ENCODE results near the gene KRR1.
"Not testable (repeated sequence)": the region's sequence is repeated elsewhere in the genome, so short reads cannot be mapped to it uniquely, and the experiment has no call there.

Gene KRR1

DNA sequence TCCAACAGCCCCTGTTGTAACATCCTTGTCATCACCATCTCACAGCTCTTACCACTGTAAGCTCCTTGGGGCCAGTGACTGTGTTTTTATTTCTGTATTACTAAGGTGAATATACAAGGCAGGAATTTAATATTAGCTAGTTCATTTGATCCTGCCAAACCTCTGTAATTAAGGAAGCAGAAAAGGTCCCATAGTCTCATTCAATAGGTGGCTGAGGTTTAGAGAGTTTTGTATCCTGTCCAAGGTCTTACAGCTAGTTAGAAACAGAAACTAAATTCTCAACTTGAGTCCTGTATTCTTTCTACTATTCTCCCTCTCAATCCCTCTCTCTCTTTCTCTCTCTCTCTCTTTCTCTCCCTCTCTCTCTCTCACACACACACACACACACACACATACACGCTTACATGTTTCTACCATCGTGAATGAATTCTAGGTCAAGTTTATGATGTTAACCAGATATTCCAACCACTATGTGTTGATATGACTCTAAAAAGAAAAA is 31.4 kb downstream of the KRR1 start:
- H3K4me3 ChIP-seq (ENCODE audit: low read depth, low read length): no peak overlapping the region

- no peak overlapping the region for H3K4me3 ChIP-seq (ENCODE audit: low read depth, low read length)
Observed at GRCh38 chr12:75478116-75478794, 33.2 kb downstream of the KRR1 start.

- no peak overlapping the region for H3K4me3 ChIP-seq (ENCODE audit: low read depth, low read length)
Observed at GRCh38 chr12:75477137-75477536, 34.3 kb downstream of the KRR1 start.

DNA sequence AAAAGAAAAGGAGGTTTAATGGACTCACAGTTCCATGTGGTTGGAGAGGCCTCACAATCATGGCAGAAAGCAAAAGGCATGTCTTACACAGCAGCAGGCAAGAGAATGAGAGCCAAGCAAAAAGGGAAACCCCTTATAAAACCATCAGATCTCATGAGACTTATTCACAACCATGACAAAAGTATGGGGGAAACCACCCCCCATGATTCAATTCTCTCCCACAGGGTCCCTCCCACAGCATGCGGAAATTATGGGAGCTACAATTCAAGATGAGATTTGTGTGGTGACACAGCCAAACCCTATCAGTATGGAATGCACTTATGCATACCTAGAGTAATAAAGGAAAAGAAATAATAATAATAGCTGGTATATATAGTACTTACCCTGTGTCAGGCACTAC is 35.3 kb downstream of the KRR1 start:
- no peak overlapping the region for H3K4me3 ChIP-seq (ENCODE audit: low read depth, low read length)

GRCh38 chr12:75474116-75474515 is 37.3 kb downstream of the KRR1 start:
- H3K4me3 ChIP-seq (ENCODE audit: low read depth, low read length): no peak overlapping the region

GRCh38 chr12:75471902-75472890 is 39.2 kb downstream of the KRR1 start:
- no peak overlapping the region for H3K4me3 ChIP-seq (ENCODE audit: low read depth, low read length)

DNA sequence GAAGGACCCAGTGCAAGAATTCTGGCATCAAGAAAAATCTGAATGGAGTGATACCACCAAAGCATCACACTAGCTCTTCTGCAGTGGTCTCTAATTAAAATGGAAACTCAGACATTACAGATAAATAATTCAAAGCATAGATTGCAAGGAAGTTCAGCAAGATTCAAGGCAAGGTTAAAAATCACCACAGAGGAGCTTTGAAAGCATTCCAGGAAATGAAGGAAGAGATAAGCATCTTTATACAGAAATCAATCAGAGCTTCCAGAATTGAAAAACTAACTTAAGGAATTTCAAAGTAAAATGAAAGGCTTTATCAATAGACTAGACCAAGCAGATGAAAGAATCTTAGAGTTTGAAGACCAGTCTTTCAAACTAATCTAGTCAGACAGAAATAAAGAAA is 51.2 kb downstream of the KRR1 start:
- H3K4me3 ChIP-seq (ENCODE audit: low read depth, low read length): no peak overlapping the region

GRCh38 chr12:75459755-75460154 is 51.7 kb downstream of the KRR1 start:
- H3K4me3 ChIP-seq (ENCODE audit: low read depth, low read length): no peak overlapping the region

DNA sequence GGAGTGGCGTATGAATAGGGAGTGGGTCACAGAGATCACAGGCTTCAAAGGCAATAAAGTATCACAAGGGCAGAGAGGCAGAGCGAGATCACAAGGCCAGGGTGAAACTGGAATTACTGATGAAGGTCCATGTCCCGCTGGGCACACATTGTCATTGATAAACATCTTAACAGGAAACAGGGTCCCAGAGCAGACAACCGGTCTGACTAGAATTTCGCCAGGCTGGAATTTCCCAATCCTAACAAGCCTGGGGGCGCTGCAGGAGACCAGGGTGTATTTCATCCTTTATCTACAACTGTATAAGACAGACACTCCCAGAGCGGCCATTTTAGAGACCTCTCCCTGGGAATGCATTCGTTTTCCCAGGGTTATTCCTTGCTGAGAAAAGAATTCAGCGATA is 53.5 kb downstream of the KRR1 start:
- not testable (repeated sequence) for H3K4me3 ChIP-seq (ENCODE audit: low read depth, low read length)

DNA sequence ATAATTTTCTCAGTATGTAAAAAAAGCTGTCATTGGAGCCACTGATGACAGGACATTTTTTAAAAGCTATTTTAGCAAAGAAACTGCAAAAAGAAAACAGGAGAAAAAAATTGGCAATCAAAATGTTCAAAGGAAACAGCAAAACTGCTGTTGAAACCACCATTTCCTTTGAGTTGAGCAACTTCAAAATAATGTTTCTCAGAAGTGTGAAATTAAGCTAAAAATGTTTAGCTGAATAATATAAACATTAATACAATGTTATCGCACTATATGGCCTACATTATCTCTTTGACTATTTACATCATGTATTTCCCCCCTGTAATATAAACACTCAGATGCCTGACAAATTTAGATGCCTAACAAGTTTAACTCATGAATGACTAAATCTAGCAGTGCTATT is 54.2 kb downstream of the KRR1 start:
- H3K4me3 ChIP-seq (ENCODE audit: low read depth, low read length): no peak overlapping the region

DNA sequence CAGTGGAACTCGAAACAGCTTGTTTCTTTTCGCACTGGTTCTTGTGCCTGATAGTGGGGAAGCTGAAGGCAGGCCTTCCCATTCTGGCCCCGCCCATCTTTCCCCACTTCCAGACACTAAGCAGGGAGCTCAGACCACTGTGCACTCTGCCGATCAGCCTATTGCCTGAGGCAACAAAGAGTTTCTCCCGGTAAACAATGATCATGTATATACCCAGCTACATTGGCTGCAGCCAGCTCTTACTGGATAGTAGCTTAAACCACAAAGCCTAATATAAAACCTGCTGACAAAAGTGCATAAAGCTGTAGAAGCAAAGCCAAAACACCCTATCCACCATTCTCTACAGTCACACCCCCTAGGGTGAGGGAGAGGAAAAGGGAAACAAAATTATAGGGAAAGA is 55.6 kb downstream of the KRR1 start:
- no peak overlapping the region for H3K4me3 ChIP-seq (ENCODE audit: low read depth, low read length)

DNA sequence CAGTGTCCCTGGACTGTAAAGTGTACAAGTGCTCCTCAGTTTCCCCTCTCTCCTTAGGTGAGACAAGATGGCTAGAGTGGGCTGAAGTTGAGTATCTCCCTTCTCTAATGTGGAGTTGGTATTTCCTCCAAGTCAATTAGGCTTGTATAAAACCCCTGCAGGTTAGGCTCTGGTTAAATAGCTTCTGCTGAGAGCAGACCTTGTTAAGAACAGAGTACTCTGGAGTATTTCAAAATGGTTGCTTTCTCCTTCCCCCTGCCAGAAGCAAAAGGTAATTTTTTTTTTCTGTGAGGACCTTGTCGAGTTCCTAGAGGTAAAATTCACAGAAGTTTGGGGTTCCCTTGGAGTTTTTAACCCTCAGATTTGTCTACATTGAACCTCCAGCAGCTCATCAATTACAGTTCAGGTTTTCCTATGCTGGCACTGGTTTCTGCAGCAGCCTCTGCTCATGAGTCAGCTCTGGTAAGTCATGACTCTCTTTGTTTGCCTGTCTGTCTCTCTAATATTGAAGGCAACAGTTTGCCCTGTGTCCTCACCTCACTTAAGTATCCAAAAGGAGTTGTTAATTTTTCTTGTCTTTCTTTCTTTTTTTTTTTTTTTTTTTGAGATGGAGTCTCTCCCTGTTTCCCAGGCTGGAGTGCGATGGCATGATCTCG is 58.6 kb downstream of the KRR1 start:
- no peak overlapping the region for H3K4me3 ChIP-seq (ENCODE audit: low read depth, low read length)

- H3K4me3 ChIP-seq (ENCODE audit: low read depth, low read length): no peak overlapping the region
Observed at GRCh38 chr12:75447691-75448393, 63.6 kb downstream of the KRR1 start.

- H3K4me3 ChIP-seq (ENCODE audit: low read depth, low read length): no peak overlapping the region
Observed at GRCh38 chr12:75446857-75447256, 64.6 kb downstream of the KRR1 start.

- H3K4me3 ChIP-seq (ENCODE audit: low read depth, low read length): not testable (repeated sequence)
Observed at GRCh38 chr12:75445137-75445507, 66.3 kb downstream of the KRR1 start.

GRCh38 chr12:75444429-75445136 is 66.8 kb downstream of the KRR1 start:
- H3K4me3 ChIP-seq (ENCODE audit: low read depth, low read length): no peak overlapping the region

DNA sequence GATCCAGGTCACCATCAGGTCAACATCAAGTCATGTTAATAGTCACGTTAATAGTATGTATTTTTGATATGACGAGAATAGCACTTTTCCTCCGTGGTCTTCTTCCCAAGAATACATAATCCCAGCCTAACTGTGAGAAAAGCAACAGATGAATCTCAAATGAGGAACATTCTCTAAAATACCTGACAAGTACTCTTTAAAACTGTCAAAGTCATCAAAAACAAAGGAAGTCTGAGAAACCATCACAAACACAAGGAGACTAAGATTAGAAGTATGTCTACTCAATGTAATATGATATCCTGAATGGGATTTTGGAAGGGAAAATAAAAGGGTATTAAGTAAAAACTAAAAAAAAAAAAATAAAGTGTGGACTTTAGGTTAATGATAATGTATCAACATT is 67.7 kb downstream of the KRR1 start:
- H3K4me3 ChIP-seq (ENCODE audit: low read depth, low read length): no peak overlapping the region

DNA sequence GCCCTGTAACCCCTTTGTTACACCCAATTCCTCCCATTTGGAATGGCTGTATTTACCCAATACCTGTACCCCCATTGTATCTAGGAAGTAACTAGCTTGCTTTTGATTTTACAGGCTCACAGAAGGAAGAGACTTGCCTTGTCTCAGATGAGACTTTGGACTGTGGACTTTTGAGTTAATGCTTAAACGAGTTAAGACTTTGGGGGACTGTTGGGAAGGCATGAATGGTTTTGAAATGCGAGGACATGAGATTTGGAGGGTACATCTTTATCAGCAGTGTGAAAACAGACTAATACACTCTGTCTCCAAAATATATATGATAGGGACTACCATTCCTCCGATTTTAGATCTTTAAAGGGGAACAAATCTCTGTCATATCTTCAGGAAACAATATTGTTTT is 69.0 kb downstream of the KRR1 start:
- not testable (repeated sequence) for H3K4me3 ChIP-seq (ENCODE audit: low read depth, low read length)

DNA sequence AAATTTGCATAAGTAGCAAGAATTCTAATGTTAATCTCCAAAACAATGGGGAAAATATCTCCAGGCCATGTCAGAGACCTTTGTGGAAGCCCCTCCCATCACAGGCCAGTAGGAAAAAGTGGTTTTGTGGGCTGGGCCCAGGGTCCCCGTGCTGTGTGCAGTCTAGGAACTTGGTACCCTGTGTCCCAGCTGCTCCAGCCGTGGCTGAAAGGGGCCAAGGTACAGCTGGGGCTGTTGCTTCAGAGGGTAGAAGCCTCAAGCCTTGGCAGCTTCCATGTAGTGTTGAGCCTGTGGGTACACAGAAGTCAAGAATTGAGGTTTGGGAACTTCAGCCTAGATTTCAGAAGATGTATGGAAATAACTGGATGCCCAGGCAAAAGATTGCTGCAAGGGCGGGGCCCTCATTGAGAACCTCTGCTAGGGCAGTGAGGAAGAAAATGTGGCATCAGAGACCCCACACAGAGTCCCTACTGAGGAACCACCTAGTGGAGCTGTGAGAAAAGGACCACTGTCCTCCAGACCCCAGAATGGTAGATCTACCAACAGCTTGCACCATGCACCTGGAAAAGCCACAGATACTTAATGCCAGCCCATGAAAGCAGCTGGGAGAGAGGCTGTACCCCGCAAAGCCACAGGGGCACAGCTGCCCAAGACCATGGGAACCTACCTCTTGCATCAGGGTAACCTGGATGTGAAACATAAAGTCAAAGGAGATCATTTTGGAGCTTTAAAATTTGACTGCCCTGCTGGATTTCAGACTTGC is 69.5 kb downstream of the KRR1 start:
- not testable (repeated sequence) for H3K4me3 ChIP-seq (ENCODE audit: low read depth, low read length)
